Measurements from ENCODE around the gene CCNL2. TPM values are rescaled to one million over a fixed set of nuclear protein-coding genes. Genes with fewer than 3 reads are reported as not detected.

CCNL2 gene
- total and polyA plus RNA-seq, 2 donors (not counting 1 experiment from before 2014, with no cell fraction given), result 102 to 116 TPM

- Histone ChIP-seq H3K27ac (ENCODE audit: insufficient read depth, low read length) (no peak overlapping the region), H3K4me3 (replicated peaks in 1 of 4; ENCODE audit: control extremely low read depth in 1 of 4, insufficient read depth in 1 of 4, low read depth in 3 of 4, low read length in 4 of 4) (no peak overlapping the region), H2AFZ (ENCODE audit: low read length) (no peak overlapping the region), H3K9ac (ENCODE audit: insufficient read depth, low read length) (no peak overlapping the region), H3K27me3 (ENCODE audit: control insufficient read depth, insufficient read depth, low read length) (no peaks in the 10 kb centered on the region), H3K4me2 (ENCODE audit: extremely low read depth, insufficient read depth, low read length) (no peak overlapping the region), H3K9me3 (ENCODE audit: control insufficient read depth, insufficient read depth, low read depth, low read length) (no peaks in the 10 kb centered on the region), H3K36me3 (ENCODE audit: control insufficient read depth, insufficient read depth, low read length) (no peaks in the 10 kb centered on the region), H3K4me1 (ENCODE audit: control insufficient read depth, extremely low read depth, insufficient read depth, low read length) (peaks cover 29% of the 10 kb centered on the region), H3K79me2 (ENCODE audit: control insufficient read depth, insufficient read depth, low read length) (no peaks in the 10 kb centered on the region), H4K20me1 (ENCODE audit: control insufficient read depth, extremely low read depth, insufficient read depth, low read length) (no peaks in the 10 kb centered on the region)
- peak in 1 of 2 donors; percentile 16 for DNase-seq (ENCODE audit: low read depth in 2 of 2)
- TF ChIP-seq, protein P1, sequence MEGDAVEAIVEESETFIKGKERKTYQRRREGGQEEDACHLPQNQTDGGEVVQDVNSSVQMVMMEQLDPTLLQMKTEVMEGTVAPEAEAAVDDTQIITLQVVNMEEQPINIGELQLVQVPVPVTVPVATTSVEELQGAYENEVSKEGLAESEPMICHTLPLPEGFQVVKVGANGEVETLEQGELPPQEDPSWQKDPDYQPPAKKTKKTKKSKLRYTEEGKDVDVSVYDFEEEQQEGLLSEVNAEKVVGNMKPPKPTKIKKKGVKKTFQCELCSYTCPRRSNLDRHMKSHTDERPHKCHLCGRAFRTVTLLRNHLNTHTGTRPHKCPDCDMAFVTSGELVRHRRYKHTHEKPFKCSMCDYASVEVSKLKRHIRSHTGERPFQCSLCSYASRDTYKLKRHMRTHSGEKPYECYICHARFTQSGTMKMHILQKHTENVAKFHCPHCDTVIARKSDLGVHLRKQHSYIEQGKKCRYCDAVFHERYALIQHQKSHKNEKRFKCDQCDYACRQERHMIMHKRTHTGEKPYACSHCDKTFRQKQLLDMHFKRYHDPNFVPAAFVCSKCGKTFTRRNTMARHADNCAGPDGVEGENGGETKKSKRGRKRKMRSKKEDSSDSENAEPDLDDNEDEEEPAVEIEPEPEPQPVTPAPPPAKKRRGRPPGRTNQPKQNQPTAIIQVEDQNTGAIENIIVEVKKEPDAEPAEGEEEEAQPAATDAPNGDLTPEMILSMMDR (conservative IDR thresholded peaks at IDR 0.05 in 1 of 2, IDR thresholded peaks at IDR 0.05 in 1 of 2; ENCODE audit: low read depth in 1 of 2, low read length in 2 of 2), result no peak
- no peak for TF ChIP-seq EZH2 (IDR thresholded peaks at IDR 0.05; ENCODE audit: low read length, missing control alignments)
Observed at GRCh38 chr1:1432951-1433803, 34.0 kb upstream of the CCNL2 start.

GRCh38 chr1:1432274-1432950 lies 33.3 kb upstream of the CCNL2 start:
- Histone ChIP-seq H3K27ac (ENCODE audit: insufficient read depth, low read length) (no peak overlapping the region), H4K20me1 (ENCODE audit: control insufficient read depth, extremely low read depth, insufficient read depth, low read length) (no peaks in the 10 kb centered on the region), H3K9me3 (ENCODE audit: control insufficient read depth, insufficient read depth, low read depth, low read length) (no peaks in the 10 kb centered on the region), H3K27me3 (ENCODE audit: control insufficient read depth, insufficient read depth, low read length) (no peaks in the 10 kb centered on the region), H2AFZ (ENCODE audit: low read length) (no peak overlapping the region), H3K4me2 (ENCODE audit: extremely low read depth, insufficient read depth, low read length) (no peak overlapping the region), H3K9ac (ENCODE audit: insufficient read depth, low read length) (no peak overlapping the region), H3K4me1 (ENCODE audit: control insufficient read depth, extremely low read depth, insufficient read depth, low read length) (peaks cover 29% of the 10 kb centered on the region), H3K79me2 (ENCODE audit: control insufficient read depth, insufficient read depth, low read length) (no peaks in the 10 kb centered on the region), H3K4me3 (replicated peaks in 1 of 4; ENCODE audit: control extremely low read depth in 1 of 4, insufficient read depth in 1 of 4, low read depth in 3 of 4, low read length in 4 of 4) (no peak overlapping the region), H3K36me3 (ENCODE audit: control insufficient read depth, insufficient read depth, low read length) (no peaks in the 10 kb centered on the region)
- no peak for DNase-seq (ENCODE audit: low read depth in 2 of 2)
- no peak for TF ChIP-seq EZH2 (IDR thresholded peaks at IDR 0.05; ENCODE audit: low read length, missing control alignments)
- TF ChIP-seq, protein P1 (conservative IDR thresholded peaks at IDR 0.05 in 1 of 2, IDR thresholded peaks at IDR 0.05 in 1 of 2; ENCODE audit: low read depth in 1 of 2, low read length in 2 of 2), result no peak

DNA sequence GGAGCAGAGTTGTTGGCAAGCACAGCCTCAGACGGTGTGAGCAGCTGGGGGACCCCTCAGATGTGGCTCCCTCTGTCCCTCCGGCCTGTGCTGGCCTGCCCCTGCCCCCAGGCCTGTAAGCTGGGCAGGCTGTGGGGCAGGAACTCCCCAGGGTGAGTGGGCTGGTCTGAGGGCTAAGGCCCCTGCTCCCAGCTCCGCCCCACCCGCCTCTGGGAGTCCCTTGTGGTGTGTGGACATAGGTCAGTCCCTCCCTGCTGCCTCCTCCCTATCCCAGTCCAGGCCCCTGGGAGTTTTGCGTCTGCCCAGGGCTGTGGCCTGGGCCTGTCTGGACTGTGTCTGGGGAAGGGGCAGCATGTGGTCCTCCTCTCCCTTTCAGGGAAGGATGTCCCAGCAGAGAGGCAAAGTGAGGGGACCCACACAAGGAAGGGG lies 32.7 kb upstream of the CCNL2 start:
- Histone ChIP-seq H3K4me2 (ENCODE audit: extremely low read depth, insufficient read depth, low read length) (no peak overlapping the region), H2AFZ (ENCODE audit: low read length) (no peak overlapping the region), H3K79me2 (ENCODE audit: control insufficient read depth, insufficient read depth, low read length) (no peaks in the 10 kb centered on the region), H3K9me3 (ENCODE audit: control insufficient read depth, insufficient read depth, low read depth, low read length) (no peaks in the 10 kb centered on the region), H3K4me1 (ENCODE audit: control insufficient read depth, extremely low read depth, insufficient read depth, low read length) (peaks cover 29% of the 10 kb centered on the region), H3K36me3 (ENCODE audit: control insufficient read depth, insufficient read depth, low read length) (no peaks in the 10 kb centered on the region), H3K4me3 (replicated peaks in 1 of 4; ENCODE audit: control extremely low read depth in 1 of 4, insufficient read depth in 1 of 4, low read depth in 3 of 4, low read length in 4 of 4) (no peak overlapping the region), H4K20me1 (ENCODE audit: control insufficient read depth, extremely low read depth, insufficient read depth, low read length) (no peaks in the 10 kb centered on the region), H3K27ac (ENCODE audit: insufficient read depth, low read length) (no peak overlapping the region), H3K27me3 (ENCODE audit: control insufficient read depth, insufficient read depth, low read length) (no peaks in the 10 kb centered on the region), H3K9ac (ENCODE audit: insufficient read depth, low read length) (no peak overlapping the region)
- DNase-seq (ENCODE audit: low read depth in 2 of 2), result peak in 1 of 2 donors; percentile 41
- TF ChIP-seq, protein P1 (conservative IDR thresholded peaks at IDR 0.05 in 1 of 2, IDR thresholded peaks at IDR 0.05 in 1 of 2; ENCODE audit: low read depth in 1 of 2, low read length in 2 of 2), result no peak
- TF ChIP-seq EZH2 (IDR thresholded peaks at IDR 0.05; ENCODE audit: low read length, missing control alignments), result no peak

Data from fibroblast of lung (primary cell).